ENCODE results near the gene C19orf67. TPM values are rescaled to one million over a fixed set of nuclear protein-coding genes. Genes with fewer than 3 reads are reported as not detected.

C19orf67 gene
- total and polyA plus RNA-seq, 2 of the 4 experiments (the other 2 are of a cell fraction) = not detected

DNA sequence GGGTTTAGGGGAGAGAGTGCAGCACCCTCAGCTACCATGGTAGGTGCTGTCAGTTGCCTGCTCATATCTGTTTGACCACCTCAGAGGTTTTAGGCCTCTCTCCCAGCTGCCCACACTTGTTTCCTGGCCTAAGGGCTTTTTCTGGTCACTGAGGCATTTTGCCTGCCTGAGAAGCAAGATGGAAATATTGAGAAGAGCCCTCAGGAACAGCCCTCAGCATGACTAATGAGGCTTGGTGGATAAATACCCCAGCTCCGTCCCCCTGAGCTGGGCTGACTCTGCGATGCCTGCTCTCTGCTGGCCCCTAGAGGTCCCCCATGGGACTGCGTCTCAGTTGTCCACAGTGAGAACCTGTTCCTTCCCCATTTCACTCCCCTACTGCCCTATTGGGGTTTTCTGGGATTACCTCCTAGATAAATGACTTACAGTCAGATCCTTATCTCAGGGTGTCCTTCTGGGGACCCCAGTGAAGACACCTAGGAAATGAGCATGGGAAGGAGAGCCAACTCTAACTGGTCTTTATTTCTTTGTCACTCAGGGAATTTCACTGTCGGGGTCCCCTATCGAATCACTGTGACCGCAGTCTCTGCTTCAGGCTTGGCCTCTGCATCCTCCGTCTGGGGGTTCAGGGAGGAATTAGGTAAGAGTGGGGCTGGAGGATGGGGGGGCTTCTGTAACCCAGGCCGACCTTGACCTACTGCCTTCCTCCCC lies 37.0 kb downstream of the C19orf67 start:
- Histone ChIP-seq H2BK5ac (ENCODE audit: low read depth, low read length, poor library complexity, severe bottlenecking) (no peak overlapping the region), H2AFZ (replicated peaks; ENCODE audit: low read length, poor library complexity) (peak overlapping the region; percentile 75), H4K8ac (ENCODE audit: low read depth in 2 of 2, low read length in 2 of 2) (no peak overlapping the region), H3K9ac (ENCODE audit: low read depth, low read length) (no peak overlapping the region), H2BK20ac (ENCODE audit: low read depth, low read length) (no peak overlapping the region), H3K9me3 (ENCODE audit: control insufficient read depth, insufficient read depth, low read length) (peaks cover 2% of the 10 kb centered on the region; the same call in 1 of the 2 replicates), H2BK120ac (ENCODE audit: low read depth, low read length) (no peak overlapping the region), H4K20me1 (ENCODE audit: insufficient read depth, low read length) (no peaks in the 10 kb centered on the region), H3K4me1 (ENCODE audit: control insufficient read depth, insufficient read depth, low read length) (no peaks in the 10 kb centered on the region), H2AK5ac (ENCODE audit: low read depth, low read length) (no peak overlapping the region), H3K27ac (ENCODE audit: insufficient read depth, low read length) (no peak overlapping the region), H3K4me3 (ENCODE audit: insufficient read depth, low read depth, low read length) (no peak overlapping the region), H3K18ac (ENCODE audit: low read depth, low read length) (no peak overlapping the region), H3K27me3 (ENCODE audit: control insufficient read depth, insufficient read depth, low read length) (no peaks in the 10 kb centered on the region), H4K5ac (ENCODE audit: low read depth, low read length) (no peak overlapping the region), H2AK9ac (replicated peaks; ENCODE audit: low read depth, low read length, poor library complexity) (no peak overlapping the region), H3K23ac (ENCODE audit: low read depth, low read length) (no peak overlapping the region), H3K79me1 (ENCODE audit: low read depth in 1 of 2, low read length in 2 of 2) (no peaks in the 10 kb centered on the region), H2BK15ac (ENCODE audit: low read depth, low read length) (no peak overlapping the region), H3K4me2 (ENCODE audit: low read depth, low read length) (no peak overlapping the region), H3K56ac (ENCODE audit: extremely low read depth, insufficient read depth, low read length) (no peak overlapping the region), H3K4ac (ENCODE audit: low read depth, low read length) (no peak overlapping the region), H3K9me1 (ENCODE audit: insufficient read depth, low read length) (no peaks in the 10 kb centered on the region), H3K36me3 (ENCODE audit: control insufficient read depth, insufficient read depth, low read length) (no peaks in the 10 kb centered on the region), H4K91ac (ENCODE audit: insufficient read depth, low read depth, low read length) (no peak overlapping the region), H3K14ac (replicated peaks; ENCODE audit: low read depth, low read length) (no peak overlapping the region)
- CTCF ChIA-PET = interaction anchor here (0.9 to 2.2 kb wide), 2 partner anchors 11 to 17 kb away, joined by 7 to 9 read pairs; partner anchors contain the start of gene IL27RA
- no TSS peak for BruUV-seq (replicated peaks)
- no CpG with 5 or more reads among the region's 8 CpGs for WGBS, 2 experiments (ENCODE audit: extremely low coverage in 2 of 2, insufficient read length in 1 of 2)
- intact Hi-C loops (cut with micrococcal nuclease) = no loop called here
- in situ Hi-C loops (cut with MboI; ENCODE audit: low sequenced_read_pairs) = no loop called here
- dilution Hi-C loops (cut with HindIII; ENCODE audit: low sequenced_read_pairs, unreplicated experiment) = no loop called here
- POLR2A ChIA-PET (ENCODE audit: unreplicated experiment) = no interaction called here
- peak; percentile 85 for ATAC-seq (ENCODE audit: low read depth)
- DNase-seq = no peak
- TF ChIP-seq MXI1 (IDR thresholded peaks at IDR 0.05; ENCODE audit: borderline replicate concordance, low read depth, low read length) (no peak), RAD21 (IDR thresholded peaks at IDR 0.05; ENCODE audit: low read length) (peak; percentile 46), SMC3 (IDR thresholded peaks at IDR 0.05; ENCODE audit: low read depth, low read length) (peak; percentile 24; the same call in 1 of the 2 replicates), MAFK (IDR thresholded peaks at IDR 0.05; ENCODE audit: low read depth, low read length) (no peak), CEBPB (IDR thresholded peaks at IDR 0.05; ENCODE audit: low read depth, low read length) (no peak), RFX5 (IDR thresholded peaks at IDR 0.05; ENCODE audit: low read depth, low read length) (no peak), FOS (IDR thresholded peaks at IDR 0.05; ENCODE audit: low read depth, low read length) (no peak), POLR2A (IDR thresholded peaks at IDR 0.05; ENCODE audit: low read depth, low read length) (no peak), BHLHE40 (IDR thresholded peaks at IDR 0.05; ENCODE audit: low read depth, low read length) (no peak), CHD1 (IDR thresholded peaks at IDR 0.05; ENCODE audit: low read depth, low read length) (no peak), MAZ (IDR thresholded peaks at IDR 0.05; ENCODE audit: borderline replicate concordance, low read depth, low read length) (no peak), NFE2L2 (IDR thresholded peaks at IDR 0.05; ENCODE audit: low read depth, low read length) (no peak), RCOR1 (IDR thresholded peaks at IDR 0.05; ENCODE audit: insufficient replicate concordance, low read length) (no peak)
- TF ChIP-seq, protein P1, sequence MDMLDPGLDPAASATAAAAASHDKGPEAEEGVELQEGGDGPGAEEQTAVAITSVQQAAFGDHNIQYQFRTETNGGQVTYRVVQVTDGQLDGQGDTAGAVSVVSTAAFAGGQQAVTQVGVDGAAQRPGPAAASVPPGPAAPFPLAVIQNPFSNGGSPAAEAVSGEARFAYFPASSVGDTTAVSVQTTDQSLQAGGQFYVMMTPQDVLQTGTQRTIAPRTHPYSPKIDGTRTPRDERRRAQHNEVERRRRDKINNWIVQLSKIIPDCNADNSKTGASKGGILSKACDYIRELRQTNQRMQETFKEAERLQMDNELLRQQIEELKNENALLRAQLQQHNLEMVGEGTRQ (IDR thresholded peaks at IDR 0.05; ENCODE audit: low read depth, low read length) = no peak
- TF ChIP-seq, protein P2, sequence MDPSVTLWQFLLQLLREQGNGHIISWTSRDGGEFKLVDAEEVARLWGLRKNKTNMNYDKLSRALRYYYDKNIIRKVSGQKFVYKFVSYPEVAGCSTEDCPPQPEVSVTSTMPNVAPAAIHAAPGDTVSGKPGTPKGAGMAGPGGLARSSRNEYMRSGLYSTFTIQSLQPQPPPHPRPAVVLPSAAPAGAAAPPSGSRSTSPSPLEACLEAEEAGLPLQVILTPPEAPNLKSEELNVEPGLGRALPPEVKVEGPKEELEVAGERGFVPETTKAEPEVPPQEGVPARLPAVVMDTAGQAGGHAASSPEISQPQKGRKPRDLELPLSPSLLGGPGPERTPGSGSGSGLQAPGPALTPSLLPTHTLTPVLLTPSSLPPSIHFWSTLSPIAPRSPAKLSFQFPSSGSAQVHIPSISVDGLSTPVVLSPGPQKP (IDR thresholded peaks at IDR 0.05; ENCODE audit: borderline replicate concordance, low read depth, low read length) = no peak
- TF ChIP-seq, protein P3, sequence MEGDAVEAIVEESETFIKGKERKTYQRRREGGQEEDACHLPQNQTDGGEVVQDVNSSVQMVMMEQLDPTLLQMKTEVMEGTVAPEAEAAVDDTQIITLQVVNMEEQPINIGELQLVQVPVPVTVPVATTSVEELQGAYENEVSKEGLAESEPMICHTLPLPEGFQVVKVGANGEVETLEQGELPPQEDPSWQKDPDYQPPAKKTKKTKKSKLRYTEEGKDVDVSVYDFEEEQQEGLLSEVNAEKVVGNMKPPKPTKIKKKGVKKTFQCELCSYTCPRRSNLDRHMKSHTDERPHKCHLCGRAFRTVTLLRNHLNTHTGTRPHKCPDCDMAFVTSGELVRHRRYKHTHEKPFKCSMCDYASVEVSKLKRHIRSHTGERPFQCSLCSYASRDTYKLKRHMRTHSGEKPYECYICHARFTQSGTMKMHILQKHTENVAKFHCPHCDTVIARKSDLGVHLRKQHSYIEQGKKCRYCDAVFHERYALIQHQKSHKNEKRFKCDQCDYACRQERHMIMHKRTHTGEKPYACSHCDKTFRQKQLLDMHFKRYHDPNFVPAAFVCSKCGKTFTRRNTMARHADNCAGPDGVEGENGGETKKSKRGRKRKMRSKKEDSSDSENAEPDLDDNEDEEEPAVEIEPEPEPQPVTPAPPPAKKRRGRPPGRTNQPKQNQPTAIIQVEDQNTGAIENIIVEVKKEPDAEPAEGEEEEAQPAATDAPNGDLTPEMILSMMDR (conservative IDR thresholded peaks at IDR 0.05; ENCODE audit: low read depth, low read length) = peak; percentile 58

Data from IMR-90 (cell line).